ENCODE data around the gene FGF12.

Gene FGF12

GRCh38 chr3:192696943-192697587 is 30.3 kb downstream of the FGF12 start:
- peak overlapping the region in 1 of 11 experiments; percentile 18; a peak in 1 of 22 replicates for H3K27ac ChIP-seq
- no peaks in the 10 kb centered on the region for H3K9me3 ChIP-seq (replicated peaks in 1 of 11)
- TF ChIP-seq Cebpa-rat (IDR thresholded peaks at IDR 0.05), result no peak
- H3K4me3 ChIP-seq, result no peak overlapping the region
- no peaks in the 10 kb centered on the region for H3K36me3 ChIP-seq
- H4K20me1 ChIP-seq, result no peaks in the 10 kb centered on the region
- peak overlapping the region in 2 of 11 experiments; percentile 6 to 37; a peak in 2 of 22 replicates for H3K4me2 ChIP-seq
- no peaks in the 10 kb centered on the region for H3K27me3 ChIP-seq
- H3K4me1 ChIP-seq, result peaks cover 0 to 43% (median 0%) of the 10 kb centered on the region in 10 experiments; a peak in 3 of 20 replicates
- no peak overlapping the region for H3K9ac ChIP-seq

- H3K4me1 ChIP-seq, result no peaks in the 10 kb centered on the region
These were observed 39.7 kb downstream of the FGF12 start for GRCh38 chr3:192687488-192688152.

GRCh38 chr3:192685801-192686200 is 41.5 kb downstream of the FGF12 start:
- Histone ChIP-seq H3K4me3 (no peak overlapping the region), H3K36me3 (no peaks in the 10 kb centered on the region), H3K9me3 (replicated peaks in 1 of 11) (peaks cover 0 to 16% (median 0%) of the 10 kb centered on the region in 11 experiments; a peak in 6 of 22 replicates), H3K4me1 (no peaks in the 10 kb centered on the region), H3K4me2 (no peak overlapping the region), H3K27ac (no peak overlapping the region), H4K20me1 (no peaks in the 10 kb centered on the region), H3K9ac (no peak overlapping the region), H3K27me3 (no peaks in the 10 kb centered on the region)
- TF ChIP-seq Cebpa-rat (IDR thresholded peaks at IDR 0.05), result no peak

More at GRCh38 chr3:192687488-192688152, 39.7 kb downstream of the FGF12 start:
- H3K27ac ChIP-seq, result no peak overlapping the region
- no peak overlapping the region for H3K4me3 ChIP-seq
- no peaks in the 10 kb centered on the region for H3K27me3 ChIP-seq
- no peaks in the 10 kb centered on the region for H4K20me1 ChIP-seq
- no peak overlapping the region for H3K9ac ChIP-seq
- H3K9me3 ChIP-seq (replicated peaks in 1 of 11), result peaks cover 0 to 9% (median 0%) of the 10 kb centered on the region in 11 experiments; a peak in 6 of 22 replicates
- no peak overlapping the region for H3K4me2 ChIP-seq
- no peaks in the 10 kb centered on the region for H3K36me3 ChIP-seq
- no peak for TF ChIP-seq Cebpa-rat (IDR thresholded peaks at IDR 0.05)

GRCh38 chr3:192684151-192684550 is 43.2 kb downstream of the FGF12 start:
- Histone ChIP-seq H3K9ac (no peak overlapping the region), H4K20me1 (no peaks in the 10 kb centered on the region), H3K27me3 (no peaks in the 10 kb centered on the region), H3K27ac (no peak overlapping the region), H3K4me2 (no peak overlapping the region), H3K4me1 (no peaks in the 10 kb centered on the region), H3K4me3 (no peak overlapping the region), H3K9me3 (replicated peaks in 1 of 11) (peaks cover 0 to 16% (median 0%) of the 10 kb centered on the region in 11 experiments; a peak in 6 of 22 replicates), H3K36me3 (no peaks in the 10 kb centered on the region)
- TF ChIP-seq Cebpa-rat (IDR thresholded peaks at IDR 0.05), result no peak

GRCh38 chr3:192675958-192676649 is 51.2 kb downstream of the FGF12 start:
- Histone ChIP-seq H3K36me3 (no peaks in the 10 kb centered on the region), H3K4me3 (no peak overlapping the region), H3K4me1 (peaks cover 0 to 9% (median 0%) of the 10 kb centered on the region in 10 experiments; a peak in 3 of 20 replicates), H3K27ac (no peak overlapping the region), H4K20me1 (no peaks in the 10 kb centered on the region), H3K9ac (no peak overlapping the region), H3K27me3 (no peaks in the 10 kb centered on the region), H3K9me3 (replicated peaks in 1 of 11) (no peaks in the 10 kb centered on the region), H3K4me2 (peak overlapping the region in 5 of 11 experiments; percentile 22 to 50 (median 33); a peak in 10 of 22 replicates)
- no peak for TF ChIP-seq Cebpa-rat (IDR thresholded peaks at IDR 0.05)

GRCh38 chr3:192655628-192656027 is 71.7 kb downstream of the FGF12 start:
- Histone ChIP-seq H3K9me3 (replicated peaks in 1 of 11) (no peaks in the 10 kb centered on the region), H3K4me2 (no peak overlapping the region), H3K27me3 (no peaks in the 10 kb centered on the region), H3K36me3 (no peaks in the 10 kb centered on the region), H3K27ac (no peak overlapping the region), H3K4me1 (peaks cover 0 to 5% (median 0%) of the 10 kb centered on the region in 10 experiments; a peak in 2 of 20 replicates), H4K20me1 (no peaks in the 10 kb centered on the region), H3K9ac (no peak overlapping the region), H3K4me3 (no peak overlapping the region)
- no peak for TF ChIP-seq Cebpa-rat (IDR thresholded peaks at IDR 0.05)

GRCh38 chr3:192655040-192655439 is 72.3 kb downstream of the FGF12 start:
- H3K27me3 ChIP-seq, result no peaks in the 10 kb centered on the region
- no peak for TF ChIP-seq Cebpa-rat (IDR thresholded peaks at IDR 0.05)

GRCh38 chr3:192653862-192654261 is 73.5 kb downstream of the FGF12 start:
- Histone ChIP-seq H3K36me3 (no peaks in the 10 kb centered on the region), H4K20me1 (no peaks in the 10 kb centered on the region), H3K4me2 (no peak overlapping the region), H3K4me1 (peaks cover 0 to 5% (median 0%) of the 10 kb centered on the region in 10 experiments; a peak in 2 of 20 replicates), H3K4me3 (no peak overlapping the region), H3K27me3 (no peaks in the 10 kb centered on the region), H3K9me3 (replicated peaks in 1 of 11) (no peaks in the 10 kb centered on the region), H3K9ac (no peak overlapping the region), H3K27ac (no peak overlapping the region)
- TF ChIP-seq Cebpa-rat (IDR thresholded peaks at IDR 0.05), result no peak

More at GRCh38 chr3:192655040-192655439, 72.3 kb downstream of the FGF12 start:
- Histone ChIP-seq H3K9ac (no peak overlapping the region), H4K20me1 (no peaks in the 10 kb centered on the region), H3K36me3 (no peaks in the 10 kb centered on the region), H3K27ac (no peak overlapping the region), H3K9me3 (replicated peaks in 1 of 11) (no peaks in the 10 kb centered on the region), H3K4me2 (no peak overlapping the region), H3K4me3 (no peak overlapping the region), H3K4me1 (peaks cover 0 to 5% (median 0%) of the 10 kb centered on the region in 10 experiments; a peak in 2 of 20 replicates)

GRCh38 chr3:192652727-192653126 is 74.6 kb downstream of the FGF12 start:
- Histone ChIP-seq H3K27ac (no peak overlapping the region), H4K20me1 (no peaks in the 10 kb centered on the region), H3K9me3 (replicated peaks in 1 of 11) (no peaks in the 10 kb centered on the region), H3K4me3 (no peak overlapping the region), H3K4me1 (peaks cover 0 to 5% (median 0%) of the 10 kb centered on the region in 10 experiments; a peak in 2 of 20 replicates), H3K4me2 (no peak overlapping the region), H3K9ac (no peak overlapping the region), H3K27me3 (no peaks in the 10 kb centered on the region), H3K36me3 (no peaks in the 10 kb centered on the region)
- TF ChIP-seq Cebpa-rat (IDR thresholded peaks at IDR 0.05), result no peak

Data from BLaER1 treated with 17β-estradiol and CSF1 and Interleukin-3, amounts not matched to agents 10 nM and 100 nM (cell line).